Activated CD4-positive, alpha-beta T cell treated with anti-CD3 and anti-CD28 coated beads, Interleukin-2, amount 50 U/mL, for 24 hours (primary cell): ENCODE data around the gene PZP.
"Not testable (repeated sequence)": the region's sequence is repeated elsewhere in the genome, so short reads cannot be mapped to it uniquely, and the experiment has no call there.

Experiments
- DNase-seq, 2 donors: peaks; one replicate each; pipeline ENCODE4 v3.0.0-alpha.2; 2020; ENCODE audit warnings: low read depth in 1 of 2, low spot score in 1 of 2

The PZP gene

GRCh38 chr12:9184276-9184675 lies 23.9 kb downstream of the PZP start:
- no peak for DNase-seq

GRCh38 chr12:9180810-9181209 lies 27.4 kb downstream of the PZP start:
- no peak for DNase-seq

GRCh38 chr12:9179781-9180180 lies 28.4 kb downstream of the PZP start:
- no peak for DNase-seq

- no peak for DNase-seq
These were observed 38.1 kb downstream of the PZP start for GRCh38 chr12:9169979-9170634.

GRCh38 chr12:9167345-9167744 lies 40.9 kb downstream of the PZP start:
- DNase-seq, result not testable (repeated sequence)

GRCh38 chr12:9163392-9163791 lies 44.8 kb downstream of the PZP start:
- DNase-seq, result no peak

GRCh38 chr12:9156119-9156518 lies 52.1 kb downstream of the PZP start:
- no peak for DNase-seq

- DNase-seq, result no peak
These were observed 58.8 kb downstream of the PZP start for GRCh38 chr12:9149372-9149771.

- no peak for DNase-seq
These were observed 59.3 kb downstream of the PZP start for GRCh38 chr12:9148926-9149325.

GRCh38 chr12:9147461-9147860 lies 60.7 kb downstream of the PZP start:
- no peak for DNase-seq

GRCh38 chr12:9144730-9145106 lies 63.5 kb downstream of the PZP start:
- DNase-seq, result no peak

- no peak for DNase-seq
These were observed 64.1 kb downstream of the PZP start for GRCh38 chr12:9143929-9144729.

GRCh38 chr12:9143137-9143536 lies 65.1 kb downstream of the PZP start:
- no peak for DNase-seq

- not testable (repeated sequence) for DNase-seq
These were observed 68.5 kb downstream of the PZP start for GRCh38 chr12:9139588-9140290.

- DNase-seq, result no peak
These were observed 72.3 kb downstream of the PZP start for GRCh38 chr12:9135903-9136310.

- DNase-seq, result no peak
These were observed 73.1 kb downstream of the PZP start for GRCh38 chr12:9134981-9135628.

- no peak for DNase-seq
These were observed 74.8 kb downstream of the PZP start for GRCh38 chr12:9133216-9133916.

GRCh38 chr12:9132008-9132535 lies 76.1 kb downstream of the PZP start:
- DNase-seq, result no peak

- no peak for DNase-seq
These were observed 78.0 kb downstream of the PZP start for GRCh38 chr12:9130244-9130643.

- no peak for DNase-seq
These were observed 80.1 kb downstream of the PZP start for GRCh38 chr12:9127936-9128663.
